ENCODE data around the gene DDI2.

DNA sequence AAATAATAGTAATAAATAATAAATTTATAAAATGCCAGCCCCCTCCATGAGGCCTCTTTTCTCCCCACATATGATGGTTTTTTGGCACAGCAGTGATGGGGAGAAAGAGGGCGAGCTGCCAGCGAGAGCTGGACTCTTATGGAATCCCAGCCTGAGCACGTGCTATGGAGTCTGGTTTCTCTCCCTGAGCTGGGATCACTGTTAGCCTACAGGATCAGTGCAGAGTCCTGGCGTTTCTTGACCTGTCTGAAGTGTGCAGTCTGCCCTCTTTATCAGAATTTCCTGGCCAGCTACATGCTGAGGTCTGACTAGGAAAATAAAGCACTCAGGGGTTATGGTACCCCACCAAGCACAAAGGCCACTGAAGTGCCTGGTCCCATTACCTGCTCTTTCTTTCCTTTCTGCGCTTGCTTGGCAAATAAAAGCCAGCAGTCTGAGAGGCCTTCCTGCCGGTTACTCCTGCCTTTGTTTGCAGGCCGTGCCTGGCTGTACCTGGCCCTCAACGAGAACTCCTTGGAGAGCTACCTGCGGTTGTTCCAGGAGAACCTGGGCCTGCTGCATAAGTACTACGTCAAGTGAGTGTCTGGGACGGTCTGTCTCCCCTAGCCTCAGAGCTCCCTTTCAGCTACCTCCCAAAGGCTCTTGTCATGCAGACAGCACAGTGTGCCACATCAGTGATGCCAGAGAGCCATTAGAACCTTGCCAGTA lies 100.3 kb downstream of the DDI2 start:
- TF ChIP-seq, protein P1, sequence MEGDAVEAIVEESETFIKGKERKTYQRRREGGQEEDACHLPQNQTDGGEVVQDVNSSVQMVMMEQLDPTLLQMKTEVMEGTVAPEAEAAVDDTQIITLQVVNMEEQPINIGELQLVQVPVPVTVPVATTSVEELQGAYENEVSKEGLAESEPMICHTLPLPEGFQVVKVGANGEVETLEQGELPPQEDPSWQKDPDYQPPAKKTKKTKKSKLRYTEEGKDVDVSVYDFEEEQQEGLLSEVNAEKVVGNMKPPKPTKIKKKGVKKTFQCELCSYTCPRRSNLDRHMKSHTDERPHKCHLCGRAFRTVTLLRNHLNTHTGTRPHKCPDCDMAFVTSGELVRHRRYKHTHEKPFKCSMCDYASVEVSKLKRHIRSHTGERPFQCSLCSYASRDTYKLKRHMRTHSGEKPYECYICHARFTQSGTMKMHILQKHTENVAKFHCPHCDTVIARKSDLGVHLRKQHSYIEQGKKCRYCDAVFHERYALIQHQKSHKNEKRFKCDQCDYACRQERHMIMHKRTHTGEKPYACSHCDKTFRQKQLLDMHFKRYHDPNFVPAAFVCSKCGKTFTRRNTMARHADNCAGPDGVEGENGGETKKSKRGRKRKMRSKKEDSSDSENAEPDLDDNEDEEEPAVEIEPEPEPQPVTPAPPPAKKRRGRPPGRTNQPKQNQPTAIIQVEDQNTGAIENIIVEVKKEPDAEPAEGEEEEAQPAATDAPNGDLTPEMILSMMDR (IDR thresholded peaks at IDR 0.05; ENCODE audit: borderline replicate concordance, extremely low read depth, low read length, poor library complexity, severe bottlenecking) = no peak
- TF ChIP-seq EZH2 (IDR thresholded peaks at IDR 0.05; ENCODE audit: borderline replicate concordance, low read depth, low read length, severe bottlenecking) = no peak
